GM19351 (cell line): ENCODE results near the gene THSD7A.
"Not testable (repeated sequence)": the region's sequence is repeated elsewhere in the genome, so short reads cannot be mapped to it uniquely, and the experiment has no call there.

ENCODE experiments used
- ATAC-seq: cut with Tn5 transposase; IDR thresholded peaks from one replicate; pipeline ENCODE4 v1.9.1; 2021; ENCODE audit warnings: mild to moderate bottlenecking, moderate library complexity; ENCODE audit not compliant: unreplicated experiment

THSD7A gene

GRCh38 chr7:11533229-11533820, 298.7 kb downstream of the THSD7A start:
- ATAC-seq, result no peak

- no peak for ATAC-seq
These were observed 302.6 kb downstream of the THSD7A start for GRCh38 chr7:11529382-11529781.

GRCh38 chr7:11527707-11528106, 304.3 kb downstream of the THSD7A start:
- no peak for ATAC-seq

- ATAC-seq, result no peak
These were observed 307.3 kb downstream of the THSD7A start for GRCh38 chr7:11524476-11525397.

GRCh38 chr7:11521964-11522499, 310.0 kb downstream of the THSD7A start:
- not testable (repeated sequence) for ATAC-seq

- ATAC-seq, result no peak
These were observed 314.1 kb downstream of the THSD7A start for GRCh38 chr7:11517853-11518252.

- ATAC-seq, result no peak
These were observed 315.7 kb downstream of the THSD7A start for GRCh38 chr7:11516328-11516727.

- no peak for ATAC-seq
These were observed 318.5 kb downstream of the THSD7A start for GRCh38 chr7:11513460-11513859.

- no peak for ATAC-seq
These were observed 324.1 kb downstream of the THSD7A start for GRCh38 chr7:11507929-11508328.

- no peak for ATAC-seq
These were observed 325.6 kb downstream of the THSD7A start for GRCh38 chr7:11506417-11506816.

- no peak for ATAC-seq
These were observed 326.5 kb downstream of the THSD7A start for GRCh38 chr7:11505471-11505985.

GRCh38 chr7:11492307-11492706, 339.7 kb downstream of the THSD7A start:
- ATAC-seq, result no peak

- ATAC-seq, result no peak
These were observed 340.2 kb downstream of the THSD7A start for GRCh38 chr7:11491811-11492210.

- ATAC-seq, result no peak
These were observed 342.7 kb downstream of the THSD7A start for GRCh38 chr7:11489280-11489679.

- ATAC-seq, result no peak
These were observed 345.7 kb downstream of the THSD7A start for GRCh38 chr7:11486271-11486670.

- ATAC-seq, result no peak
These were observed 346.4 kb downstream of the THSD7A start for GRCh38 chr7:11485636-11486035.

GRCh38 chr7:11480143-11480542, 351.9 kb downstream of the THSD7A start:
- ATAC-seq, result no peak

GRCh38 chr7:11478882-11479281, 353.1 kb downstream of the THSD7A start:
- no peak for ATAC-seq

GRCh38 chr7:11478426-11478825, 353.6 kb downstream of the THSD7A start:
- ATAC-seq, result no peak

GRCh38 chr7:11474902-11475585, 357.0 kb downstream of the THSD7A start:
- ATAC-seq, result no peak

- no peak for ATAC-seq
These were observed 358.1 kb downstream of the THSD7A start for GRCh38 chr7:11473807-11474424.
